GM18861 (cell line): ENCODE measurements around the gene STK32C.

Experiments
- ATAC-seq: cut with Tn5 transposase; IDR thresholded peaks from one replicate; pipeline ENCODE4 v1.9.1; 2021; ENCODE audit not compliant: unreplicated experiment

STK32C gene

GRCh38 chr10:132283604-132284382, 24.0 kb downstream of the STK32C start:
- ATAC-seq, result no peak

- no peak for ATAC-seq
Observed at GRCh38 chr10:132282667-132283603, 24.8 kb downstream of the STK32C start.

- no peak for ATAC-seq
Observed at GRCh38 chr10:132281915-132282666, 25.7 kb downstream of the STK32C start.

GRCh38 chr10:132280646-132281074, 27.1 kb downstream of the STK32C start:
- no peak for ATAC-seq

GRCh38 chr10:132279873-132280645, 27.7 kb downstream of the STK32C start:
- ATAC-seq, result no peak

GRCh38 chr10:132277311-132277741, 30.4 kb downstream of the STK32C start:
- ATAC-seq, result no peak

GRCh38 chr10:132276706-132277105, 31.0 kb downstream of the STK32C start:
- no peak for ATAC-seq

- ATAC-seq, result no peak
Observed at GRCh38 chr10:132276179-132276675, 31.5 kb downstream of the STK32C start.

GRCh38 chr10:132275426-132276178, 32.1 kb downstream of the STK32C start:
- no peak for ATAC-seq

GRCh38 chr10:132274986-132275385, 32.8 kb downstream of the STK32C start:
- no peak for ATAC-seq

GRCh38 chr10:132274581-132274980, 33.2 kb downstream of the STK32C start:
- ATAC-seq, result no peak

- ATAC-seq, result no peak
Observed at GRCh38 chr10:132273966-132274365, 33.8 kb downstream of the STK32C start.

- no peak for ATAC-seq
Observed at GRCh38 chr10:132273304-132273944, 34.3 kb downstream of the STK32C start.

GRCh38 chr10:132272231-132272971, 35.3 kb downstream of the STK32C start:
- ATAC-seq, result no peak

GRCh38 chr10:132271458-132272230, 36.1 kb downstream of the STK32C start:
- ATAC-seq, result no peak

- ATAC-seq, result no peak
Observed at GRCh38 chr10:132270721-132271457, 36.9 kb downstream of the STK32C start.

GRCh38 chr10:132270256-132270655, 37.5 kb downstream of the STK32C start:
- ATAC-seq, result no peak
